ENCODE measurements around the gene NSL1.
"Not testable (repeated sequence)": the region's sequence is repeated elsewhere in the genome, so short reads cannot be mapped to it uniquely, and the experiment has no call there.

The NSL1 gene

DNA sequence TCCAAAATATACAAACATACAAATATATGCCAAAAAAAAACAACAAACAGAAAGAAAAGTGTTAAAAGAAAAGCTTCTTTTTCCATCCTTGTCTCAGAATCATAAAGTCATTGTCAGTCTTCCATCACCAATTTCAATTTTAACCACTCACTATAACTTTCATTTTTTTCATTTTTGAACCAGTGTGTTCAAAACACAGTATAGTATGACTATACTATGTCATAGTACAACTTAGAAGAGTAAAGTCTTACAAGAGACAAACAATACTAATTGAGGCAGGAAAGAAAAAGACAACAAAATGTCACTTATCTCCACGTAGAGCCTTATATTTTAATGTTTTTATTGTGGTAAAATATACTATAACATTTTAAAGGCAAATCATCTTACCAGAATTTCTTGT lies 7.6 kb downstream of the NSL1 start:
- no peak for DNase-seq (ENCODE audit: low spot score)

- DNase-seq (ENCODE audit: low spot score), result peak; percentile 14
Observed at GRCh38 chr1:212782422-212783154, 9.0 kb downstream of the NSL1 start.

GRCh38 chr1:212781225-212781624 lies 10.4 kb downstream of the NSL1 start:
- no peak for DNase-seq (ENCODE audit: low spot score)

- DNase-seq (ENCODE audit: low spot score), result no peak
Observed at GRCh38 chr1:212780759-212781158, 10.8 kb downstream of the NSL1 start.

- DNase-seq (ENCODE audit: low spot score), result not testable (repeated sequence)
Observed at GRCh38 chr1:212779086-212779485, 12.5 kb downstream of the NSL1 start.

- DNase-seq (ENCODE audit: low spot score), result no peak
Observed at GRCh38 chr1:212777151-212777550, 14.4 kb downstream of the NSL1 start.

DNA sequence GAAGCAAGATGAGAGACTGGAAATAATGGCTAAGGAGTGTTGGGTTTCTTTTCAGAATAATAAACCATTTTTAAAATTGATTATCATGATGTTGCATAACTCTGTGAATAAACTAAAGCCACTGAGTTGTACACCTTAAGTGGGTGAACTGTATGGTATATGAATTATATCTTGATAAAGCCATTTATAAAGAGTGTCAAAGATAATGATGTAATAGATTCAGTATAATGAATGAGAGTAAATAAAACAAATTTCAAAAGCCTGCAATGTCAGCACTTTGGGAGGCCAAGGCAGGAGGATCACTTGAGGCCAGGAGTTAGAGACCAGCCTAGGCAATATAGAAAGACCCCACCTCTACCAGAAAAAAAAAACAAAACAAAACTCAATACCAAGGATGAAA lies 16.3 kb downstream of the NSL1 start:
- no peak for DNase-seq (ENCODE audit: low spot score)

DNA sequence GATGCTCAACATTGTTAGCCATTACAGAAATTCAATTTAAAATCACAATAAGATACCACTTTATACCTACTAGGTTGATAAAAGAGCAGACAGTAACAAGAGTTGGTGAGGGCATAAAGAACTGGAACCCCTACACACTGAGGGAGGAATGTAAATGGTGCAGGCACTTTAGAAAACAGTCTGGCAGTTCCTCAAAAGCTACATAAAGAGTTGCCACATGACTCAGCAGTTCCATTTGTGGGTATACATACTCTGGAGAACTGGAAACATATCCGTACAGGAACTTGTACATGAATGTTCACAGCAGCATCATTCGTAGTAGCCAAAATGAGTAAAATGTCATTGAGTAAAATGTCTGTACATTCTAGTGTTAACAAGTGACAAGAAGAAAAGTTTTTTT lies 17.0 kb downstream of the NSL1 start:
- no peak for DNase-seq (ENCODE audit: low spot score)

DNA sequence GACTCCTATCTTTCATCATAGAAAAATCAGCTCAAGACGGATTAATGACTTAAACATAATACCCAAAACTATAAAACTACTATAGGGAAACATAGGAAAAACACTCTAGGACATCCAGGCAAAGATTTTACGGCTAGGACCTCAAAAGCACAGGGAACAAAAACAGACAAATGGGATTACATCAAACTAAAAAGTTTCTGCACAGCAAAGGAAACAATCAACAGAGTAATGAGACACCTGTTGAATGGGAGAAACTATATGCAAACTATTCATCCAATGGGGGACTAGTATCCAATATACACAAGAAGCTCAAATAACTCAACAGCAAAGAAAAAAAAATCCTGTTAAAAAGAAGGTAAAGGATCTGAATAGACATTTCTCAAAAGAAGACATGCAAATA lies 18.6 kb downstream of the NSL1 start:
- DNase-seq (ENCODE audit: low spot score), result no peak

- no peak for DNase-seq (ENCODE audit: low spot score)
Observed at GRCh38 chr1:212771341-212771740, 20.2 kb downstream of the NSL1 start.

DNA sequence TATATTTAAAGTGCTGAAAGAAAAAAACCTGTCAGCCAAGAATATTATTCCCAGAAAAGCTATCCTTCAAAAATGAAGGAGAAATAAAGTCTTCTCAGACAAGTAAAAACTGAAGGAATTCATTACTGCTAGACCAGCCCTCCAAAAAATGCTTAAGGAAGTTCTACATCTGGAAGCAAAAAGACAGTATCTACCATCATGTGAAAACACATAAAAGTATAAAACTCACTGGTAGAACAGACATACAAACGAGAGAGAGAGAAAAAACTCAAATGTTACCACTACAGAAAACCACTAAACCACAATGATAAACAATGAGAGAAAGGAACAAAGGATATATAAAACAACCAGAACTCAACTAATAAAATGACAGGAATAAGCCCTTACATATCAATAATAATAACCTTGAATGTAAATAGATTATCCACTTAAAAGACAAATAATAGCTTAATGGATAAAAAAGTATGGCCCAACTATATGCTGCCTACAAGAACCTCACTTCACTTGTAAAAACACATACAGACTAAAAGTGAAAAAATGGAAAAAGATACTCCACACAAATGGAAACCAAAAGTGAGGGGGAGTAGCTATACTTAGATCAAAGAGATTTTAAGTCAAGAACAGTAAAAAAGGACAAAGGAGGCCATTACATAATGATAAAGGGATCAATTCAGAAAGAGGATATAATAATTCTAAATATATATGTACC lies 22.0 kb downstream of the NSL1 start:
- no peak for DNase-seq (ENCODE audit: low spot score)

DNA sequence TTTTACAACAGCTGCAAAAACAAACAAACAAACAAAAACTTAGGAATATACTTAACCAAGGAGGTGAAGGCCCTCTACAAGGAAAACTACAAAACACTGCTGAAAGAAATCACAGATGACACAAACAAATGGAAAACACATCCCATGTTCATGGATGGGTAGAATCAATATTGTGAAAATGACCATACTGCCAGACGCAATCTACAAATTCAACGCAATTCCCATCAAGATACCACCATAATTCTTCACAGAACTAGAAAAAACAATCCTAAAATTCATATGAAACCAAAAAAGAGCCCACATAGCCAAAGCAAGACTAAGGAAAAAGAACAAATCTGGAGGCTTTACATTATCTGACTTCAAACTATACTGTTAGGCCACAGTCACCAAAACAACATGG lies 24.8 kb downstream of the NSL1 start:
- DNase-seq (ENCODE audit: low spot score), result not testable (repeated sequence)

DNA sequence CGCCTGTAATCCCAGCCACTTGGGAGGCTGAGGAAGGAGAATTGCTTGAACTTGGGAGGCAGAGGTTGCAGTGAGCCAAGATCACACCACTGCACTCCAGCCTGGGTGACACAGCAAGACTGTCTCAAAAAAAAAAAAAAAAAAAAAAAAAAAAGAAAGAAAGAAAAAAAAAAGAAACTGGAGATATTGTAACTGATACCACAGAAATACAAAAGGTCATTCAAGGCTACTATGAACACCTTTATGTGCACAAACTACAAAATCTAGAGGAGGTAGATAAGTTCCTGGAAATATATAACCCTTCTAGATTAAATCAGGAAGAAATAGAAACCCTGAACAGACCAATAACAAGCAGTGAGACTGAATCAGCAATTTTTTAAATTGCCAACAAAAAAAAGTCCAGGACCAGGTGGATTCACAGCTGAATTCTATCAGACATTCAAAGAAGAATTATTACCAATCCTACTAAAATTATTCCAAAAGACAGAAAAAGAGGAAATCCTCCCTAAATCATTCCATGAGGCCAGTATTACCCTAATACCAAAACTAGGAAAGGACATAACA lies 26.8 kb downstream of the NSL1 start:
- not testable (repeated sequence) for DNase-seq (ENCODE audit: low spot score)

GRCh38 chr1:212762839-212763238 lies 28.7 kb downstream of the NSL1 start:
- no peak for DNase-seq (ENCODE audit: low spot score)

DNA sequence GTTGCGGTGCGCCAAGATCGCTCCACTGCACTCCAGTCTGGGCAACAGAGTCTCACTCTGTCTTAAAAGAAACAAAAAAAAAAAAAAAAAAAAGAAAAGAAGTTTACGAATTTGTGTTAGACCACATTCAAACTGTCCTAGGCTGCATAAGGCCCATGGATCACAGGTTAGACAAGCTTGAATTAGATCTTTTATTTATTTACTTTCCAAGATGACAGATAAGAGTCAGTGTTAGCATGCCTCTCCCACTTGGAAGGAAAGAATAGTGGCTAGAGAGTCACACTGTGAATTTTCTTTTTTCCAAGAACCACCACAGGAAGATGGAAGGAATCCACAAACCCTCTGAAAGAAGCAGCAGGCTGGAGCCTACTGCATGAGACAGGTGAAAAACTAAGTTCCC lies 29.3 kb downstream of the NSL1 start:
- no peak for DNase-seq (ENCODE audit: low spot score)

DNA sequence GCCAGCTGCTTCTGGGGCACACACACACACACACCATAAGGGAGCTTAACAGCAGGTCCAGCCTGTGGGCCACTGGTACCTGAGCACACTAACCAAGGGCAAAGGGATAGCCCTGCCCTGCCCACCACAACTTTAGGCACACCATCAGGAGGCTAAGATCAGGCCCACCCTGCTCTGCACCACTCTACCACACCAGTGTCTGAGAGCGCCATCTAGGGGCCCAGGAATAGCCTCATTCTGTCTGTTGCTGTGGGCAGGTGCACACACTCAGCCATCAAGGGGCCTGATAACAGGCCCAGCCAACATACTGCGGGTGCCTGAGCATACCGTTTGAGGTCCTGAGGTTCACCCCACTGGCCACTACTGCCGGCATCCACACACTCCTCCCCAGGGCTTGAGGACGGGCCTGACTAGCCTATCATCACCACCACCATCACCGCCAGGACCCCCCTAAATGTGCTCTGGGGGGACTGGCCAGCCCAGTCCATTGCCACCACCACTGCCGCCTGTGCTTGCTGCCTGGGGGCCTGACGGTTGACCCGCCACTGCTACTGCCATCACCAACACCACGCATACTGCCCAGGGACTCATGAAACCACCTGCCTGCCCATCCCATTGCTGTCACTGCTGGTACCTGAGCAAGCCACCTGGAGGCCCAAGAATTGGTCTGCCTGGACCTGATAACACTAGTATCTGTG lies 31.3 kb downstream of the NSL1 start:
- DNase-seq (ENCODE audit: low spot score), result no peak

DNA sequence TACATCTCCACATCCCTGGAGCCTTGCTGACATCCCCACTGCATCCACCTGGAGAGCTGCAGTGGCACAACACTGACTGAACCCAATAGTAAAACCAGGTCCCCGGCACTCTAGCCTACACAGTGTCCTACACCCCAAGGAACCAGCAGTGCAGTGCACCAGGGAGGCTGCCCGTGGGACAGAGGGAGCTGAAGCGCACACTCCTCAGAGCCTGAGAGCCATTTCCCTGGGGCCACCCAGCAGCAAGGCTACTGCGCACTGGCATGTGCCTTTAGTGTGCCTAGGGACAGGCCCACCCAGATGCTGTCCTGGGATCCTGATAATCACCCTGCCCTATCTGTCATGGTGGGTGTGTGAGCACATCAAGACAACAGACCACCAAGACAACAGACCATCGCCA lies 31.9 kb downstream of the NSL1 start:
- no peak for DNase-seq (ENCODE audit: low spot score)

DNA sequence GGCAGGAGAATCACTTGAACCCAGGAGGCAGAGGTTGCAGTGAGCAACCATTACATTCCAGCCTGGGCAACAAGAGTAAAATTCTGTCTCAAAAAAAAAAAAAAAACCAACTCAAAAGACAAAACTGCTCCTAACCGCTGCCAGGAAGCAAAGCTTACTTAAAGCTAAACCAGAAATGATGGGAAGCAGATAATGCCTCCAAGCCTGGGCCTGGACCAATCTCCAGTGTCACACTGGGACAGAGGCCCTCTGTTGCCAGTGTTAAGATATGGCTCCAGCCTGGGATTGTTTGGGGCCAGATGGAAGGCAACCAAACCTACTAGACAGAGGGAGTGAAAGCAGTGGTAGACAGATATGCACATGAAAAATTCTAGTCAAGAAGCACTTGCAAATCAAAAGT lies 36.9 kb downstream of the NSL1 start:
- DNase-seq (ENCODE audit: low spot score), result no peak

- no peak for DNase-seq (ENCODE audit: low spot score)
Observed at GRCh38 chr1:212754193-212754592, 37.4 kb downstream of the NSL1 start.

DNA sequence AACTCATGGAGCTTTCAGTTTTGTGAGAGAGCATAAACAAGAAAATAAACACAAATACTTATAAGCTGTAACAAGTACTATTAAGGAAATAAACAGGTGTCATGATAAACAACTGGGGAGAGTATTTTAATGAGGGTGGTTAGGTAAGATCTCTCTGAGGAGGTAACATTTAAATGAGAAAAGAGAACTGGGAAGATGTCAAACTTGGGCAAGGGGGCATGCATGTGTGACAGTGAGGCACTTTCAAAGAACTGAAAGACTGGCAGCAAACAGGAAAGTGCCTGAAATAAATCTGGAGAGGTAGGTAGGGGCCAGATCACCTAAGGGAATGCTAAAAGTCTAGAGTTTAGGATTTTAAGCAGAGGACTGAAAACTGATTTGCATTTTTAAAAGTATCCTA lies 37.8 kb downstream of the NSL1 start:
- DNase-seq (ENCODE audit: low spot score), result no peak

- no peak for DNase-seq (ENCODE audit: low spot score)
Observed at GRCh38 chr1:212752934-212753497, 38.6 kb downstream of the NSL1 start.

GRCh38 chr1:212752252-212752933 lies 39.2 kb downstream of the NSL1 start:
- DNase-seq (ENCODE audit: low spot score), result no peak

All from COLO829 (cell line).